ENCODE data around the gene STEAP1B.
"Not testable (repeated sequence)": the region's sequence is repeated elsewhere in the genome, so short reads cannot be mapped to it uniquely, and the experiment has no call there.

STEAP1B gene

DNA sequence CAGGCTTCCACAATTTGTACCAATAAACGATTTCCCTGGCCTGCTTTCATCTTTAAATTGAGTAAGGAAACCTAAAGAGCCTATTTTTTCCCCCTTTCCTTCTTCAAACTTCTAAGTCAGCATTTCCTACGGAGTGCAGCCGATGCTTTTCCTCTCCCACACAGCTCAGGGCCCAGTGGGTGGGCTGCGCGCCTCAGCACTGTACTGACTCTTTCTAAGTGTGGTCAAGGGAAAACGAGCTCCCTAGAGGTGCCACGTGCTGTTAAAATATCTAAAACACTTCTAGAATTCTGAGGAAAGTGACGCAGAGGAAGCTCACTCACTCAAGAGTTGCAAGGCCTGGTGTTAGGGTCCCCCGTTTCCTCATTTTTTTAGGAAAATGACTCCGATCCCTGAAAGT lies 29.0 kb downstream of the STEAP1B start:
- H3K4me3 Mint-ChIP-seq = no peak overlapping the region
- H3K27me3 Mint-ChIP-seq = peaks cover 12% of the 10 kb centered on the region
- no peaks in the 10 kb centered on the region for H3K4me1 Mint-ChIP-seq
- H3K36me3 Mint-ChIP-seq (ENCODE audit: insufficient read depth) = no peaks in the 10 kb centered on the region
- no peak overlapping the region for H3K27ac Mint-ChIP-seq (ENCODE audit: low read depth)
- H3K9me3 Mint-ChIP-seq = no peaks in the 10 kb centered on the region
- DNase-seq (ENCODE audit: low spot score in 2 of 2) (no peak), ATAC-seq (replicated peaks; ENCODE audit: extremely low read depth, poor library complexity, severe bottlenecking) (no peak)

GRCh38 chr7:22469371-22470143 lies 30.4 kb downstream of the STEAP1B start:
- no peaks in the 10 kb centered on the region for H3K36me3 Mint-ChIP-seq (ENCODE audit: insufficient read depth)
- no peak overlapping the region for H3K27ac Mint-ChIP-seq (ENCODE audit: low read depth)
- no peaks in the 10 kb centered on the region for H3K9me3 Mint-ChIP-seq
- ATAC-seq (replicated peaks; ENCODE audit: extremely low read depth, poor library complexity, severe bottlenecking) (no peak), DNase-seq (ENCODE audit: low spot score in 2 of 2) (no peak)
- H3K4me1 Mint-ChIP-seq = no peaks in the 10 kb centered on the region
- no peak overlapping the region for H3K4me3 Mint-ChIP-seq
- H3K27me3 Mint-ChIP-seq = peaks cover 22% of the 10 kb centered on the region

- no peak overlapping the region for H3K4me3 Mint-ChIP-seq
- no peak overlapping the region for H3K27ac Mint-ChIP-seq (ENCODE audit: low read depth)
- no peaks in the 10 kb centered on the region for H3K4me1 Mint-ChIP-seq
- DNase-seq (ENCODE audit: low spot score in 2 of 2) (no peak), ATAC-seq (replicated peaks; ENCODE audit: extremely low read depth, poor library complexity, severe bottlenecking) (no peak)
- no peaks in the 10 kb centered on the region for H3K9me3 Mint-ChIP-seq
- peaks cover 22% of the 10 kb centered on the region for H3K27me3 Mint-ChIP-seq
- H3K36me3 Mint-ChIP-seq (ENCODE audit: insufficient read depth) = no peaks in the 10 kb centered on the region
These were observed 31.4 kb downstream of the STEAP1B start for GRCh38 chr7:22468609-22469008.

- H3K9me3 Mint-ChIP-seq = no peaks in the 10 kb centered on the region
- DNase-seq (ENCODE audit: low spot score in 2 of 2) = no peak
- no peak overlapping the region for H3K4me3 Mint-ChIP-seq
- H3K27ac Mint-ChIP-seq (ENCODE audit: low read depth) = no peak overlapping the region
- no peak for ATAC-seq (replicated peaks; ENCODE audit: extremely low read depth, poor library complexity, severe bottlenecking)
- no peaks in the 10 kb centered on the region for H3K36me3 Mint-ChIP-seq (ENCODE audit: insufficient read depth)
- peaks cover 32% of the 10 kb centered on the region for H3K27me3 Mint-ChIP-seq
- no peaks in the 10 kb centered on the region for H3K4me1 Mint-ChIP-seq
These were observed 35.7 kb downstream of the STEAP1B start for GRCh38 chr7:22464299-22464698.

GRCh38 chr7:22460363-22460988 lies 39.5 kb downstream of the STEAP1B start:
- Mint-ChIP-seq H3K27me3 (peaks cover 42% of the 10 kb centered on the region), H3K9me3 (no peaks in the 10 kb centered on the region), H3K4me1 (no peaks in the 10 kb centered on the region), H3K27ac (ENCODE audit: low read depth) (no peak overlapping the region), H3K36me3 (ENCODE audit: insufficient read depth) (no peaks in the 10 kb centered on the region), H3K4me3 (no peak overlapping the region)
- ATAC-seq (replicated peaks; ENCODE audit: extremely low read depth, poor library complexity, severe bottlenecking) = no peak
- DNase-seq (ENCODE audit: low spot score in 2 of 2) = no peak

DNA sequence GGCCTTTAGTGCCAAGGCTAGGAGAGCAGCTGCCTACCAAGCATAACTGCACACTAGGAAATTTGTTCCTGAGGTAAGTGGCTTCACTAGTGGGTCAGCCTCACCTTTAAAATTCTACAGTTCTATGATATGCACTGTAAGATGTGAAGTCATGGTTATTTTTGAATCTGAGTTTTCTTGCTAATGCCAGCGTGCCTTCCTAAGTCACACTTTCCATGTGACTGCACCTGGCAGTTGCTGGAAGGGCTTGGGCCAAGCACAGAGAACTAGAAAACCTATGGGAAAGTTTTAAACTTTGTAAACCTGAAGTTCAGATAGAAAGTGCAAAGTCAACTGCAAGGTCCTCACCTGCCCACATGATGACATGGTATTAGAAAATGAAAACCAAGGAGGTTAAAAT lies 42.5 kb downstream of the STEAP1B start:
- H3K36me3 Mint-ChIP-seq (ENCODE audit: insufficient read depth) = no peaks in the 10 kb centered on the region
- no peaks in the 10 kb centered on the region for H3K4me1 Mint-ChIP-seq
- no peak overlapping the region for H3K27ac Mint-ChIP-seq (ENCODE audit: low read depth)
- H3K9me3 Mint-ChIP-seq = no peaks in the 10 kb centered on the region
- peaks cover 66% of the 10 kb centered on the region for H3K27me3 Mint-ChIP-seq
- H3K4me3 Mint-ChIP-seq = no peak overlapping the region
- DNase-seq (ENCODE audit: low spot score in 2 of 2) = no peak
- ATAC-seq (replicated peaks; ENCODE audit: extremely low read depth, poor library complexity, severe bottlenecking) = no peak

DNA sequence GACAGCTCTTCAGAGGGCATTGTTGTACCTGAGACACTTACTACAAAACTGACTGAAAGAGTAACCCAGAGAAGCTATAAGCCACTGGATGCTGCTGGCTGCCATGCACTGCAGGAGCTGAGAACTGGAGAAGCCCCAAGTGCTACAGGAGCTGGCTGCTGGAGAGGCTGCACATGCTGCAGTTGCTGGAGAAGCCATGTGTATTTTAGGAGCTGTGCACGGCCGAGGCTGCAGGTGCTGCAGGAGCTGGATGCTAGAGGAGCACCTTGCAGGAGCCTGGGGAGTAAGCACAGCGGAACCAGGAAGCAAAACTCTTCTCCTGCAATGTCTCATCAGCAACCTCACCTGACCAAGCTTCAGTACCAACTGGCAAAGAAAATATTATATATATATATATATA lies 45.5 kb downstream of the STEAP1B start:
- H3K4me1 Mint-ChIP-seq = no peaks in the 10 kb centered on the region
- no peaks in the 10 kb centered on the region for H3K9me3 Mint-ChIP-seq
- DNase-seq (ENCODE audit: low spot score in 2 of 2) = no peak
- H3K27ac Mint-ChIP-seq (ENCODE audit: low read depth) = no peak overlapping the region
- ATAC-seq (replicated peaks; ENCODE audit: extremely low read depth, poor library complexity, severe bottlenecking) = no peak
- H3K36me3 Mint-ChIP-seq (ENCODE audit: insufficient read depth) = no peaks in the 10 kb centered on the region
- H3K27me3 Mint-ChIP-seq = peaks cover 86% of the 10 kb centered on the region
- no peak overlapping the region for H3K4me3 Mint-ChIP-seq

DNA sequence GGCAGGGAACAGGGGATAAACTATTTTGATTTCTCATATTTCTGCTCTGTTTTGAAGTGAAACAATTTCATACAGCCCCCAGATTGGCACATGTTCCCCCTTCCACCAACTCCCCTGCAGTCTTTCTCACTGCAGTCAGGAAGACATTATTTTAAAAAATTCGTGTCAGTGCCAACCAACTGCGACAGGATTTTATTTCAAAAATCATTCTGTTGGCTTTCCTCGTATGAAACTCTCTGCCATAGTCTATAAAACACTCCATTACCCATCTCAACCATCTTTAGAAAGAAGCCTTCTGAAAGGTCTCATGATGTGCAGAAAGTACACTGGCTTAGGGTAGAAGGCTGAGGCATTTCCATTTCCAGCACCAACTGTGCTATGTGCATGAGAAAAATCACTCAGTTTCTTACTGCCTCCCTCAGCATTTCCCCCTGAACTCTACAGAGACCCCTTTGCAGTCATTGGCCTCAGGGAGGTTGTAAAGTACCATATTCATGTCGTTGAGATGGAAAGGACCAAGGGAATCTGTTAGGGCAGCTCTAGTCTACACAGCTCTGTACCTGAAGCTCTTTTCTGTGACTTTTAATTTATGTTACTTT lies 46.9 kb downstream of the STEAP1B start:
- DNase-seq (ENCODE audit: low spot score in 2 of 2) = no peak
- Mint-ChIP-seq H3K36me3 (ENCODE audit: insufficient read depth) (no peaks in the 10 kb centered on the region), H3K4me3 (no peak overlapping the region), H3K9me3 (no peaks in the 10 kb centered on the region), H3K27me3 (peaks cover 83% of the 10 kb centered on the region), H3K27ac (ENCODE audit: low read depth) (no peak overlapping the region), H3K4me1 (no peaks in the 10 kb centered on the region)
- no peak for ATAC-seq (replicated peaks; ENCODE audit: extremely low read depth, poor library complexity, severe bottlenecking)

- Mint-ChIP-seq H3K27ac (ENCODE audit: low read depth) (no peak overlapping the region), H3K4me3 (no peak overlapping the region), H3K4me1 (no peaks in the 10 kb centered on the region), H3K9me3 (no peaks in the 10 kb centered on the region), H3K36me3 (ENCODE audit: insufficient read depth) (no peaks in the 10 kb centered on the region), H3K27me3 (peaks cover 76% of the 10 kb centered on the region)
- no peak for ATAC-seq (replicated peaks; ENCODE audit: extremely low read depth, poor library complexity, severe bottlenecking)
- DNase-seq (ENCODE audit: low spot score in 2 of 2) = no peak
These were observed 47.6 kb downstream of the STEAP1B start for GRCh38 chr7:22452142-22452959.

DNA sequence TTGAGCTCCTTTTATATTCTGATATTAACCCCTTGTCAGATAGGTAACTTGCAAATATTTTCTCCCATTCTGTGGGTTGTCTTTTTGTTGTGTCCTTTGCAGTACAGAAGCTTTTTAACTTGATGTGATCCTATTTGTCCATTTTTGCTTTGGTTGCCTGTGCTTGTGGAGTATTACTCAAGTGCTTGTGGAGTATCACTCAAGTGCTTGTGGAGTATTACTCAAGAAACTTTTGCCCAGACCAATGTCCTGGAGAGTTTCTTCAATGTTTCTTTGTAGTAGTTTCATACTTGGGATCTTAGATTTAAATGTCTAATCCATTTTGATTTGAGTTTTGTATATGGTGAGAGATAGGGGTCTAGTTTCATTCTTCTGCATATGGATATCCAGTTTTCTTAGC lies 50.0 kb downstream of the STEAP1B start:
- ATAC-seq (replicated peaks; ENCODE audit: extremely low read depth, poor library complexity, severe bottlenecking); H3K36me3 Mint-ChIP-seq (ENCODE audit: insufficient read depth); H3K4me3 Mint-ChIP-seq; H3K9me3 Mint-ChIP-seq; H3K4me1 Mint-ChIP-seq; H3K27ac Mint-ChIP-seq (ENCODE audit: low read depth); DNase-seq (ENCODE audit: low spot score in 2 of 2): not testable (repeated sequence)
- H3K27me3 Mint-ChIP-seq = peaks cover 55% of the 10 kb centered on the region

DNA sequence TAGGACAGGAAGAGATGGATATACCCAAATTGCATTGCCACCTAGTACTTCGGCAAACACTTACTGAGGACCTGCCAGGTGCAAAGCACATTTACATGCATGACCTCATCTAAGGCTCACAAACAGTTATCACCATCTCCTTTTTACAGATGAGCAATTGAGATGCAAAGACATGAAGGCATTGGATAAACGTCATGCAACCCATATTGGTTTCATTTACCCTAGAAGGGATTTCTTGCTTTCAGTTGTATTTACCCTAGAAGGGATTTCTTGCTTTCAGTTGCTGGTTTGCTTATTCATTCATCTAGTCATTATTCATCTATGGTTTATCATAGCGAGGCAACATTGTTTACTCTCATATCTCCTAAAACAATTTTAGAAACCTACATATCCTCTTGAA lies 52.2 kb downstream of the STEAP1B start:
- Mint-ChIP-seq H3K9me3 (no peaks in the 10 kb centered on the region), H3K4me3 (no peak overlapping the region), H3K4me1 (no peaks in the 10 kb centered on the region), H3K36me3 (ENCODE audit: insufficient read depth) (no peaks in the 10 kb centered on the region), H3K27ac (ENCODE audit: low read depth) (no peak overlapping the region), H3K27me3 (peaks cover 41% of the 10 kb centered on the region)
- DNase-seq (ENCODE audit: low spot score in 2 of 2) = no peak
- ATAC-seq (replicated peaks; ENCODE audit: extremely low read depth, poor library complexity, severe bottlenecking) = no peak

GRCh38 chr7:22447008-22447407 lies 53.0 kb downstream of the STEAP1B start:
- no peak for DNase-seq (ENCODE audit: low spot score in 2 of 2)
- no peaks in the 10 kb centered on the region for H3K9me3 Mint-ChIP-seq
- H3K4me1 Mint-ChIP-seq = no peaks in the 10 kb centered on the region
- no peak overlapping the region for H3K4me3 Mint-ChIP-seq
- no peak overlapping the region for H3K27ac Mint-ChIP-seq (ENCODE audit: low read depth)
- H3K36me3 Mint-ChIP-seq (ENCODE audit: insufficient read depth) = no peaks in the 10 kb centered on the region
- H3K27me3 Mint-ChIP-seq = peaks cover 35% of the 10 kb centered on the region
- ATAC-seq (replicated peaks; ENCODE audit: extremely low read depth, poor library complexity, severe bottlenecking) = no peak

Measured in central memory CD8-positive, alpha-beta T cell (primary cell).